SK-N-MC (cell line): ENCODE data around the gene RSPRY1.
"Not testable (repeated sequence)": the region's sequence is repeated elsewhere in the genome, so short reads cannot be mapped to it uniquely, and the experiment has no call there.

Source experiments
- FOXP2 ChIP-seq: optimal IDR thresholded peaks from 2 replicates; pipeline ENCODE3; 2011; ENCODE audit warnings: mild to moderate bottlenecking, moderate library complexity; ENCODE audit not compliant: insufficient read depth; ENCODE audit errors: extremely low read length, control extremely low read depth
- POLR2AphosphoS5 ChIP-seq: IDR thresholded peaks from 2 replicates; pipeline ENCODE4 v1.6.1; 2012; ENCODE audit warnings: mild to moderate bottlenecking, low read depth, low read length, borderline replicate concordance

- TF ChIP-seq POLR2AphosphoS5, FOXP2: not testable (repeated sequence)
Observed at GRCh38 chr16:57187902-57188710, 2.0 kb downstream of the RSPRY1 start.
